Panc1 (cell line): ENCODE data around the gene CASR. TPM values are rescaled to one million over a fixed set of nuclear protein-coding genes. Genes with fewer than 3 reads are reported as not detected.

ENCODE experiments used
- ATAC-seq: fragments of 200-7000 bp; cut with Tn5 transposase; 2 replicates; pipeline ENCODE4 v1.9.1; 2020; ENCODE audit warnings: mild to moderate bottlenecking, moderate library complexity
- BruUV-seq: library from RNA; stranded (reverse); fragments of 400-500 nt; replicated peaks from 2 replicates; lab custom pipeline; 2021; lab: Mats Ljungman, UMichigan
- CTCF ChIA-PET: fragments of 300-600 bp; sonication (Branson Sonifier 250); formaldehyde crosslinking; loops from one replicate; lab custom pipeline; 2022; ENCODE audit warnings: antibody characterized with exemption; lab: Charles Lee
- POLR2A ChIA-PET: fragments of 300-600 bp; sonication (Branson Sonifier 250); formaldehyde crosslinking; loops from one replicate; lab custom pipeline; 2022; ENCODE audit warnings: antibody characterized with exemption; lab: Charles Lee
- DNase-seq: peaks from one replicate; pipeline ENCODE4 v3.0.0-alpha.2; 2010; ENCODE audit warnings: low read depth, low spot score
- H3K27ac ChIP-seq: 2 replicates; pipeline ENCODE4 v1.5.1; 2011; ENCODE audit warnings: mild to moderate bottlenecking, low read length, inconsistent platforms
- H3K27me3 ChIP-seq: fragments of 200-500 bp; sonication (Bioruptor generic); 2 replicates; pipeline ENCODE4 v1.6.0; 2014; ENCODE audit warnings: low read length, inconsistent platforms; ENCODE audit not compliant: control insufficient read depth, insufficient read depth
- H3K36me3 ChIP-seq: fragments of 200-500 bp; sonication (Bioruptor generic); 2 replicates; pipeline ENCODE4 v1.5.1; 2014; ENCODE audit warnings: inconsistent platforms, mild to moderate bottlenecking, low read length, moderate library complexity; ENCODE audit not compliant: control insufficient read depth, insufficient read depth
- H3K4me1 ChIP-seq: 2 replicates; pipeline ENCODE4 v1.5.1; 2011; ENCODE audit warnings: inconsistent platforms, mild to moderate bottlenecking, low read length, moderate library complexity; ENCODE audit not compliant: control insufficient read depth, insufficient read depth
- H3K4me3 ChIP-seq, 2 experiments: 2 replicates each; pipeline ENCODE4 v1.5.1; 2011 to 2012; ENCODE audit warnings: low read depth in 2 of 2, low read length in 2 of 2, mild to moderate bottlenecking in 2 of 2, inconsistent platforms in 1 of 2, moderate library complexity in 1 of 2
- H3K9me3 ChIP-seq: fragments of 200-500 bp; sonication (Bioruptor generic); 2 replicates; pipeline ENCODE4 v1.5.1; 2014; ENCODE audit warnings: low read depth, mild to moderate bottlenecking, inconsistent platforms, low read length, moderate library complexity; ENCODE audit not compliant: control insufficient read depth, insufficient read depth
- POLR2AphosphoS5 ChIP-seq: IDR thresholded peaks from 2 replicates; pipeline ENCODE4 v1.6.1; 2012; ENCODE audit warnings: mild to moderate bottlenecking, low read depth, low read length, moderate library complexity
- SIN3A ChIP-seq: IDR thresholded peaks from 2 replicates; pipeline ENCODE4 v1.6.1; 2012; ENCODE audit warnings: low read depth, mild to moderate bottlenecking, low read length, moderate library complexity, borderline replicate concordance; ENCODE audit not compliant: insufficient read depth
- TCF7L2 ChIP-seq: IDR thresholded peaks from 2 replicates; pipeline ENCODE4 v1.6.1; 2011; ENCODE audit warnings: mild to moderate bottlenecking, low read depth, low read length, inconsistent platforms
- in situ Hi-C: cut with HindIII; loops from 2 replicates; pipeline ENCODE4 v1.10.0; 2016; ENCODE audit warnings: low sequenced_read_pairs, low pct_unique_long_range_greater_than_20kb
- intact Hi-C: fragments of 100-400 bp; cut with micrococcal nuclease; formaldehyde crosslinking; loops from one replicate; pipeline ENCODE4 v1.10.0; 2022; ENCODE audit not compliant: unreplicated experiment
- total RNA-seq: library from RNA; stranded (reverse); gene quantifications from one replicate; pipeline ENCODE4 v1.2.1, GENCODE V29; 2021; ENCODE audit not compliant: unreplicated experiment
- TF ChIP-seq, protein P1 (sequence below): fragments of 450-650 bp; IDR thresholded peaks from 2 replicates; pipeline ENCODE4 v1.5.1; 2017; ENCODE audit warnings: mild to moderate bottlenecking
- TF ChIP-seq, protein P2 (sequence below), 2 experiments: IDR thresholded peaks; 2 replicates each; pipeline ENCODE4 v1.6.1; 2011 to 2012; ENCODE audit warnings: low read depth in 2 of 2, control low read depth in 1 of 2, low read length in 1 of 2, mild to moderate bottlenecking in 1 of 2, moderate library complexity in 1 of 2; ENCODE audit not compliant: insufficient read depth in 1 of 2

CASR gene
- total RNA-seq, 1 experiment from 2014 or later, result not detected

DNA sequence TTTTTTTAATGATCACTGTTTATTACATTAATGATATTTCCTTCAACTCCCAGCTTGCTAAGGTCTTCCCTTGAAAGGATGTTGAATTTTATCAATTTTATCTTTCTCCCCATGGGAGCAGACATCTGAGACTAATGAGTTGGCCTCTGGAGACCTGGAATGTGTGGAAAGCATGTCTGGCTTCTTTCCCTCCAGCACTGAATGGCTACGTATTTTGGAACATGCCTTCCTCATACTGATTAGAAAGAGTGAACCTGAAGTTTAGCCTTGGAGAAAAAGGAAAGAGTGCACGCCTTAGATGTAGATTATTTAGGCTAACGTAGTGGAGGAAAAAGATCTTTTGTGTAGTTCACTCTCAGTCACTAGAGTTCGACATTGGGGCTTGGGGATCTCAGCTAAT, 25.1 kb downstream of the CASR start:
- DNase-seq (no peak), ATAC-seq (no peak)
- ChIA-PET CTCF (no interaction called here), POLR2A (no interaction called here)
- in situ Hi-C loops (no loop called here), intact Hi-C loops (no loop called here)
- H3K27me3 ChIP-seq, result peaks cover 5% of the 10 kb centered on the region; the same call in 1 of the 2 replicates
- no peaks in the 10 kb centered on the region for H3K4me1 ChIP-seq
- TF ChIP-seq POLR2AphosphoS5 (no peak), SIN3A (no peak), TCF7L2 (no peak)
- TF ChIP-seq, protein P1, sequence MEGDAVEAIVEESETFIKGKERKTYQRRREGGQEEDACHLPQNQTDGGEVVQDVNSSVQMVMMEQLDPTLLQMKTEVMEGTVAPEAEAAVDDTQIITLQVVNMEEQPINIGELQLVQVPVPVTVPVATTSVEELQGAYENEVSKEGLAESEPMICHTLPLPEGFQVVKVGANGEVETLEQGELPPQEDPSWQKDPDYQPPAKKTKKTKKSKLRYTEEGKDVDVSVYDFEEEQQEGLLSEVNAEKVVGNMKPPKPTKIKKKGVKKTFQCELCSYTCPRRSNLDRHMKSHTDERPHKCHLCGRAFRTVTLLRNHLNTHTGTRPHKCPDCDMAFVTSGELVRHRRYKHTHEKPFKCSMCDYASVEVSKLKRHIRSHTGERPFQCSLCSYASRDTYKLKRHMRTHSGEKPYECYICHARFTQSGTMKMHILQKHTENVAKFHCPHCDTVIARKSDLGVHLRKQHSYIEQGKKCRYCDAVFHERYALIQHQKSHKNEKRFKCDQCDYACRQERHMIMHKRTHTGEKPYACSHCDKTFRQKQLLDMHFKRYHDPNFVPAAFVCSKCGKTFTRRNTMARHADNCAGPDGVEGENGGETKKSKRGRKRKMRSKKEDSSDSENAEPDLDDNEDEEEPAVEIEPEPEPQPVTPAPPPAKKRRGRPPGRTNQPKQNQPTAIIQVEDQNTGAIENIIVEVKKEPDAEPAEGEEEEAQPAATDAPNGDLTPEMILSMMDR, result no peak
- TF ChIP-seq, protein P2, sequence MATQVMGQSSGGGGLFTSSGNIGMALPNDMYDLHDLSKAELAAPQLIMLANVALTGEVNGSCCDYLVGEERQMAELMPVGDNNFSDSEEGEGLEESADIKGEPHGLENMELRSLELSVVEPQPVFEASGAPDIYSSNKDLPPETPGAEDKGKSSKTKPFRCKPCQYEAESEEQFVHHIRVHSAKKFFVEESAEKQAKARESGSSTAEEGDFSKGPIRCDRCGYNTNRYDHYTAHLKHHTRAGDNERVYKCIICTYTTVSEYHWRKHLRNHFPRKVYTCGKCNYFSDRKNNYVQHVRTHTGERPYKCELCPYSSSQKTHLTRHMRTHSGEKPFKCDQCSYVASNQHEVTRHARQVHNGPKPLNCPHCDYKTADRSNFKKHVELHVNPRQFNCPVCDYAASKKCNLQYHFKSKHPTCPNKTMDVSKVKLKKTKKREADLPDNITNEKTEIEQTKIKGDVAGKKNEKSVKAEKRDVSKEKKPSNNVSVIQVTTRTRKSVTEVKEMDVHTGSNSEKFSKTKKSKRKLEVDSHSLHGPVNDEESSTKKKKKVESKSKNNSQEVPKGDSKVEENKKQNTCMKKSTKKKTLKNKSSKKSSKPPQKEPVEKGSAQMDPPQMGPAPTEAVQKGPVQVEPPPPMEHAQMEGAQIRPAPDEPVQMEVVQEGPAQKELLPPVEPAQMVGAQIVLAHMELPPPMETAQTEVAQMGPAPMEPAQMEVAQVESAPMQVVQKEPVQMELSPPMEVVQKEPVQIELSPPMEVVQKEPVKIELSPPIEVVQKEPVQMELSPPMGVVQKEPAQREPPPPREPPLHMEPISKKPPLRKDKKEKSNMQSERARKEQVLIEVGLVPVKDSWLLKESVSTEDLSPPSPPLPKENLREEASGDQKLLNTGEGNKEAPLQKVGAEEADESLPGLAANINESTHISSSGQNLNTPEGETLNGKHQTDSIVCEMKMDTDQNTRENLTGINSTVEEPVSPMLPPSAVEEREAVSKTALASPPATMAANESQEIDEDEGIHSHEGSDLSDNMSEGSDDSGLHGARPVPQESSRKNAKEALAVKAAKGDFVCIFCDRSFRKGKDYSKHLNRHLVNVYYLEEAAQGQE (IDR thresholded peaks at IDR 0.05; ENCODE audit: insufficient read depth in 1 of 2, low read depth in 2 of 2, low read length in 1 of 2), result no peak
- no peaks in the 10 kb centered on the region for H3K36me3 ChIP-seq
- H3K4me3 ChIP-seq, result no peak overlapping the region
- no peaks in the 10 kb centered on the region for H3K9me3 ChIP-seq
- no peak overlapping the region for H3K27ac ChIP-seq
- no TSS peak for BruUV-seq

DNA sequence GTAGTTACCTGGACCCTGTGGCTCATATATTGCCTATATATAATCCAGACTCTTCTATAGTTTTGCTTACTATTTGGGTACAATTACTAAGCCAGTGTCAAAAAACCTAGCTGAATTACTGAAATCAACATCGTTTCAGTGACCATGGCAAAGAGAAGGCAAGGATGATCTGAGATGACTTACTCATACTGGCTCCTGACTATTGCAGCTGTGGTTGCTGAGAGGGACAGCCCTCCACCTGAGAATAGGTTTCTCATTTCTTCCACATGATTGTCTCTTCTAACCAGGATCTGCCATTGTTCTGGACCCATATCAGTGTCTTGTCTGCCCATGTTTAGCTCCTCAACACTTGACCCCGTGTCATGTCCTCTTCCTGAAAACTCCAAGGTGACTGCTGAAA, 30.2 kb downstream of the CASR start:
- Histone ChIP-seq H3K9me3 (no peaks in the 10 kb centered on the region), H3K36me3 (no peaks in the 10 kb centered on the region), H3K4me3 (no peak overlapping the region), H3K4me1 (no peaks in the 10 kb centered on the region), H3K27ac (no peak overlapping the region), H3K27me3 (peaks cover 17% of the 10 kb centered on the region)
- ChIA-PET POLR2A (no interaction called here), CTCF (no interaction called here)
- ATAC-seq (no peak), DNase-seq (no peak)
- in situ Hi-C loops (no loop called here), intact Hi-C loops (no loop called here)
- no peak for TF ChIP-seq SIN3A
- TF ChIP-seq, protein P2 (IDR thresholded peaks at IDR 0.05; ENCODE audit: insufficient read depth in 1 of 2, low read depth in 2 of 2, low read length in 1 of 2), result no peak
- TF ChIP-seq, protein P1, result no peak
- no peak for TF ChIP-seq POLR2AphosphoS5
- TF ChIP-seq TCF7L2, result no peak
- BruUV-seq, result no TSS peak
